Stimulated activated CD4-positive, alpha-beta T cell treated with anti-CD3 and anti-CD28 coated beads, Interleukin-12 subunit alpha, Interleukin-12 subunit beta, amount 100 ng/mL, for 4 hours (primary cell): ENCODE measurements around the gene SEMA3F.
A peak's percentile ranks its signal among the peaks of the same experiment; 100 is the strongest.

ENCODE experiments used
- DNase-seq: peaks from one replicate; pipeline ENCODE4 v3.0.0-alpha.2; 2020

SEMA3F gene

GRCh38 chr3:50236484-50237132 is 81.5 kb downstream of the SEMA3F start:
- no peak for DNase-seq

GRCh38 chr3:50237133-50237651 is 82.1 kb downstream of the SEMA3F start:
- no peak for DNase-seq

- DNase-seq: peak; percentile 82
Measured at GRCh38 chr3:50237754-50238548, 82.8 kb downstream of the SEMA3F start.

DNA sequence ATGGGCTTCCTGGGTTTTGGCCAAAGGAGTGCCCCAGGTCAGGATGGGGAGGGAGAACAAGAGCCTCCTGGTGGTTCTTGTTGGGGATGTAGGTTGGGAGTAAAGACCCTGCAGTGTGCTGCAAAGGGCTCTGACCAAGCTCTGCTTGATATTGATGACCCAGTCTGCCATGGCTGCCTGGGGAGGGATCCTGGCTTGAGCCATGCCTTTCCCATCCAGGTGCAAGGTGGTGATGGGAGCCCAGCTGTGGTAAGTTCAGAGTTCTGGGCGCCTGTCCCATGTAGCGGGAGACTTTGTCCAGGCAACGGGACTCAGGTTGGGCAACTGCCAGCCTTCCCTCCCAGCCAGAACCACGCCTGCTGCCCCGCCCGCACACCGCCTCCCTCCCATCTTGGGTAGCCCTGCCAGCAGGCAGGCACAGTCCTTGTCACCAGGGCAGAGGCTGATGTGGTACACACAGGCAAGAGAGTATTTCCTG is 83.5 kb downstream of the SEMA3F start:
- no peak for DNase-seq
